A549 (cell line): ENCODE data around the gene ELF2.

Experiments used
- EHMT2 ChIP-seq: fragments of 200-600 bp; sonication (generic); IDR thresholded peaks from 2 replicates; pipeline ENCODE4 v1.6.1; 2016; ENCODE audit warnings: antibody characterized with exemption, low read depth, mild to moderate bottlenecking, moderate library complexity
- EP300 ChIP-seq, 2 experiments: fragments of >200 bp; sonication (Bioruptor Twin); formaldehyde crosslinking; IDR thresholded peaks; 2 replicates in 1 of 2; 3 replicates in 1 of 2; pipeline ENCODE4 v1.6.1; 2016 to 2017
- PHF8 ChIP-seq: fragments of 200-600 bp; sonication (generic); IDR thresholded peaks from 2 replicates; pipeline ENCODE4 v1.6.1; 2016; ENCODE audit warnings: low read depth, mild to moderate bottlenecking, antibody characterized with exemption, moderate library complexity, borderline replicate concordance
- POLR2A ChIP-seq: IDR thresholded peaks from 2 replicates; pipeline ENCODE4 v1.6.1; 2012; ENCODE audit warnings: mild to moderate bottlenecking, low read length
- RFX5 ChIP-seq: fragments of 450-650 bp; IDR thresholded peaks from 2 replicates; pipeline ENCODE4 v1.7.1; 2014; ENCODE audit warnings: antibody characterized with exemption, mild to moderate bottlenecking, moderate library complexity
- TF ChIP-seq, protein P1 (sequence below): fragments of >200 bp; sonication (Bioruptor Twin); formaldehyde crosslinking; IDR thresholded peaks from 3 replicates; pipeline ENCODE4 v1.5.1; 2016
- TF ChIP-seq, protein P2 (sequence below): fragments of 250-450 bp; sonication (Bioruptor Pico); IDR thresholded peaks from 2 replicates; pipeline ENCODE4 v1.5.0; 2021; ENCODE audit warnings: mild to moderate bottlenecking, moderate library complexity, borderline replicate concordance
- TF ChIP-seq, protein P3 (sequence below): IDR thresholded peaks from 2 replicates; pipeline ENCODE4 v1.6.1; 2012
- TF ChIP-seq, protein P4 (sequence below): fragments of 150-350 bp; IDR thresholded peaks from 2 replicates; pipeline ENCODE4 v1.6.1; 2014; ENCODE audit warnings: low read depth, mild to moderate bottlenecking, low read length

DNA sequence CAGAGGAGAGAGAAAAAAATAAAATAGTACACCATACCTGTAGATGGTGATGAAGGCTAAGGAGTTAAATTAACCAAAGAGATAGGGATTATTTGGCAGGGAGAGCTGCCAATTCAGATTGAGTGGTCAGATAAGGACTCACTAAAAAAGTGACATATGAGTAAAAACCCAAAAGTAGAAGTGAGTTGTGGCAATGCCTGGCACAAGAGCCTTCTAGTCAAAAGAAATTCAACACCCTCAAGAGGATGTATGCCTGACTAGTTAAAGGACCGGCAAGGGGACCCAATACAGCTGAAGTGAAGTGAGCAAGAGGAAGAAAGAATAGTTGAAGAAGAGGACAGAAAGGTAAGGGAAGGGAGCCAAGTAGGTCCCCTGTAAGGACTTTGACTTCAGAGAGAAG lies 34.9 kb downstream of the ELF2 start:
- TF ChIP-seq, protein P1, sequence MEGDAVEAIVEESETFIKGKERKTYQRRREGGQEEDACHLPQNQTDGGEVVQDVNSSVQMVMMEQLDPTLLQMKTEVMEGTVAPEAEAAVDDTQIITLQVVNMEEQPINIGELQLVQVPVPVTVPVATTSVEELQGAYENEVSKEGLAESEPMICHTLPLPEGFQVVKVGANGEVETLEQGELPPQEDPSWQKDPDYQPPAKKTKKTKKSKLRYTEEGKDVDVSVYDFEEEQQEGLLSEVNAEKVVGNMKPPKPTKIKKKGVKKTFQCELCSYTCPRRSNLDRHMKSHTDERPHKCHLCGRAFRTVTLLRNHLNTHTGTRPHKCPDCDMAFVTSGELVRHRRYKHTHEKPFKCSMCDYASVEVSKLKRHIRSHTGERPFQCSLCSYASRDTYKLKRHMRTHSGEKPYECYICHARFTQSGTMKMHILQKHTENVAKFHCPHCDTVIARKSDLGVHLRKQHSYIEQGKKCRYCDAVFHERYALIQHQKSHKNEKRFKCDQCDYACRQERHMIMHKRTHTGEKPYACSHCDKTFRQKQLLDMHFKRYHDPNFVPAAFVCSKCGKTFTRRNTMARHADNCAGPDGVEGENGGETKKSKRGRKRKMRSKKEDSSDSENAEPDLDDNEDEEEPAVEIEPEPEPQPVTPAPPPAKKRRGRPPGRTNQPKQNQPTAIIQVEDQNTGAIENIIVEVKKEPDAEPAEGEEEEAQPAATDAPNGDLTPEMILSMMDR, result no peak
- TF ChIP-seq EP300 (IDR thresholded peaks at IDR 0.05) (no peak), EHMT2 (no peak), PHF8 (no peak), RFX5 (no peak), POLR2A (no peak)
- TF ChIP-seq, protein P2, sequence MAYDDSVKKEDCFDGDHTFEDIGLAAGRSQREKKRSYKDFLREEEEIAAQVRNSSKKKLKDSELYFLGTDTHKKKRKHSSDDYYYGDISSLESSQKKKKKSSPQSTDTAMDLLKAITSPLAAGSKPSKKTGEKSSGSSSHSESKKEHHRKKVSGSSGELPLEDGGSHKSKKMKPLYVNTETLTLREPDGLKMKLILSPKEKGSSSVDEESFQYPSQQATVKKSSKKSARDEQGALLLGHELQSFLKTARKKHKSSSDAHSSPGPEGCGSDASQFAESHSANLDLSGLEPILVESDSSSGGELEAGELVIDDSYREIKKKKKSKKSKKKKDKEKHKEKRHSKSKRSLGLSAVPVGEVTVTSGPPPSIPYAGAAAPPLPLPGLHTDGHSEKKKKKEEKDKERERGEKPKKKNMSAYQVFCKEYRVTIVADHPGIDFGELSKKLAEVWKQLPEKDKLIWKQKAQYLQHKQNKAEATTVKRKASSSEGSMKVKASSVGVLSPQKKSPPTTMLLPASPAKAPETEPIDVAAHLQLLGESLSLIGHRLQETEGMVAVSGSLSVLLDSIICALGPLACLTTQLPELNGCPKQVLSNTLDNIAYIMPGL (CRISPR knock-in tag), result no peak
- TF ChIP-seq, protein P3, sequence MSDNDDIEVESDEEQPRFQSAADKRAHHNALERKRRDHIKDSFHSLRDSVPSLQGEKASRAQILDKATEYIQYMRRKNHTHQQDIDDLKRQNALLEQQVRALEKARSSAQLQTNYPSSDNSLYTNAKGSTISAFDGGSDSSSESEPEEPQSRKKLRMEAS, result no peak
- TF ChIP-seq, protein P4, sequence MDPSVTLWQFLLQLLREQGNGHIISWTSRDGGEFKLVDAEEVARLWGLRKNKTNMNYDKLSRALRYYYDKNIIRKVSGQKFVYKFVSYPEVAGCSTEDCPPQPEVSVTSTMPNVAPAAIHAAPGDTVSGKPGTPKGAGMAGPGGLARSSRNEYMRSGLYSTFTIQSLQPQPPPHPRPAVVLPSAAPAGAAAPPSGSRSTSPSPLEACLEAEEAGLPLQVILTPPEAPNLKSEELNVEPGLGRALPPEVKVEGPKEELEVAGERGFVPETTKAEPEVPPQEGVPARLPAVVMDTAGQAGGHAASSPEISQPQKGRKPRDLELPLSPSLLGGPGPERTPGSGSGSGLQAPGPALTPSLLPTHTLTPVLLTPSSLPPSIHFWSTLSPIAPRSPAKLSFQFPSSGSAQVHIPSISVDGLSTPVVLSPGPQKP, result no peak
